ENCODE results near the gene SEPTIN5. TPM values are rescaled to one million over a fixed set of nuclear protein-coding genes. Genes with fewer than 3 reads are reported as not detected.

SEPTIN5 gene
- total RNA-seq, 1 donor from 2014 or later: 109 TPM

GRCh38 chr22:19733755-19734154, 19.5 kb downstream of the SEPTIN5 start:
- DNase-seq: no peak

- no peak for DNase-seq
Observed at GRCh38 chr22:19734163-19734562, 19.9 kb downstream of the SEPTIN5 start.

- no peak for DNase-seq
Observed at GRCh38 chr22:19734837-19735382, 20.6 kb downstream of the SEPTIN5 start.

- DNase-seq: no peak
Observed at GRCh38 chr22:19735665-19736510, 21.6 kb downstream of the SEPTIN5 start.

- DNase-seq: no peak
Observed at GRCh38 chr22:19737846-19738663, 23.8 kb downstream of the SEPTIN5 start.

GRCh38 chr22:19738664-19739447, 24.6 kb downstream of the SEPTIN5 start:
- no peak for DNase-seq

- DNase-seq: no peak
Observed at GRCh38 chr22:19739448-19739895, 25.2 kb downstream of the SEPTIN5 start.

GRCh38 chr22:19739911-19740449, 25.7 kb downstream of the SEPTIN5 start:
- DNase-seq: no peak

GRCh38 chr22:19740586-19740985, 26.3 kb downstream of the SEPTIN5 start:
- DNase-seq: peak; percentile 86

- DNase-seq: no peak
Observed at GRCh38 chr22:19741053-19741452, 26.8 kb downstream of the SEPTIN5 start.

- DNase-seq: no peak
Observed at GRCh38 chr22:19742160-19743066, 28.1 kb downstream of the SEPTIN5 start.

- no peak for DNase-seq
Observed at GRCh38 chr22:19743081-19743480, 28.8 kb downstream of the SEPTIN5 start.

GRCh38 chr22:19743651-19744050, 29.3 kb downstream of the SEPTIN5 start:
- DNase-seq: no peak

GRCh38 chr22:19744350-19745006, 30.2 kb downstream of the SEPTIN5 start:
- no peak for DNase-seq

- peak; percentile 89 for DNase-seq
Observed at GRCh38 chr22:19745155-19746101, 31.1 kb downstream of the SEPTIN5 start.

- no peak for DNase-seq
Observed at GRCh38 chr22:19746726-19747125, 32.4 kb downstream of the SEPTIN5 start.

- DNase-seq: no peak
Observed at GRCh38 chr22:19747551-19747950, 33.2 kb downstream of the SEPTIN5 start.

GRCh38 chr22:19748139-19748538, 33.8 kb downstream of the SEPTIN5 start:
- DNase-seq: no peak

Data from tongue (tissue), 2 donors.